Activated T-cell treated with anti-CD3 and anti-CD28 coated beads, Interleukin-2, amount 50 U/mL, for 24 hours (primary cell): Measurements from ENCODE around the gene ZNF407.

Experiments used
- DNase-seq: peaks from one replicate; pipeline ENCODE4 v3.0.0-alpha.2; 2020
- H3K27ac Mint-ChIP-seq: 2 replicates; pipeline ENCODE4 v1.8.0; 2020; ENCODE audit warnings: mild to moderate bottlenecking, mixed read lengths
- H3K27me3 Mint-ChIP-seq: 2 replicates; pipeline ENCODE4 v1.8.0; 2020; ENCODE audit warnings: mixed read lengths
- H3K36me3 Mint-ChIP-seq: 2 replicates; pipeline ENCODE4 v1.8.0; 2020; ENCODE audit warnings: low read depth, mixed read lengths
- H3K4me1 Mint-ChIP-seq: 2 replicates; pipeline ENCODE4 v1.8.0; 2020; ENCODE audit warnings: low read depth, mixed read lengths
- H3K4me3 Mint-ChIP-seq: 2 replicates; pipeline ENCODE4 v1.8.0; 2020; ENCODE audit warnings: mild to moderate bottlenecking, moderate library complexity, mixed read lengths
- H3K9me3 Mint-ChIP-seq: 2 replicates; pipeline ENCODE4 v1.8.0; 2020; ENCODE audit warnings: mixed read lengths

The ZNF407 gene

DNA sequence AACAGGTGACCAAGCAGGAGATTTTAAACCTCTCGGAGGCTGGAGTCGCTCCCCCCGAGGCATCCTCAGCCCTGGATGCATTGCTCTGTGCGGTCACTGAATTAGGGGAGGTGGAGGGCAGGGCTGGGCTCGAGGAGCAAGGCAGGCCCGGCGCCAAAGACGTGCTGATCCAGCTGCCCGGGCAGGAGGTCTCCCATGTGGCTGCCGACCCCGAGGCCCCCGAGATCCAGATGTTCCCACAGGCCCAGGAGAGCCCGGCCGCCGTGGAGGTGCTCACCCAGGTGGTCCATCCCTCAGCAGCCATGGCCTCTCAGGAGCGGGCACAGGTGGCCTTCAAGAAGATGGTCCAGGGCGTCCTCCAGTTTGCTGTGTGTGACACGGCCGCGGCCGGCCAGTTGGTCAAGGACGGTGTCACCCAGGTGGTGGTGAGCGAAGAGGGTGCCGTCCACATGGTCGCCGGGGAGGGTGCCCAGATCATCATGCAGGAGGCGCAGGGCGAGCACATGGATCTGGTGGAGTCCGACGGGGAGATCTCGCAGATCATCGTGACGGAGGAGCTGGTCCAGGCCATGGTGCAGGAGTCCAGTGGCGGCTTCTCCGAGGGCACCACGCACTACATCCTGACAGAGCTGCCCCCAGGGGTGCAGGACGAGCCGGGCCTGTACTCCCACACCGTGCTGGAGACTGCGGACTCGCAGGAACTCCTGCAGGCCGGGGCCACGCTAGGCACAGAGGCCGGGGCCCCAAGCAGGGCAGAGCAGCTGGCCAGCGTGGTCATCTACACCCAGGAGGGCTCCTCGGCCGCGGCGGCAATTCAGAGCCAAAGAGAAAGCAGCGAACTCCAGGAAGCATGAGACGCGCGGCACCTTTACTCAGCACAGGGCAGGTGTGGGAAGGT is 466.2 kb downstream of the ZNF407 start:
- DNase-seq, result no peak
- Mint-ChIP-seq H3K27me3 (no peaks in the 10 kb centered on the region), H3K4me1 (peaks cover 7% of the 10 kb centered on the region), H3K4me3 (no peak overlapping the region), H3K36me3 (peaks cover 44% of the 10 kb centered on the region), H3K9me3 (no peaks in the 10 kb centered on the region), H3K27ac (no peak overlapping the region)

DNA sequence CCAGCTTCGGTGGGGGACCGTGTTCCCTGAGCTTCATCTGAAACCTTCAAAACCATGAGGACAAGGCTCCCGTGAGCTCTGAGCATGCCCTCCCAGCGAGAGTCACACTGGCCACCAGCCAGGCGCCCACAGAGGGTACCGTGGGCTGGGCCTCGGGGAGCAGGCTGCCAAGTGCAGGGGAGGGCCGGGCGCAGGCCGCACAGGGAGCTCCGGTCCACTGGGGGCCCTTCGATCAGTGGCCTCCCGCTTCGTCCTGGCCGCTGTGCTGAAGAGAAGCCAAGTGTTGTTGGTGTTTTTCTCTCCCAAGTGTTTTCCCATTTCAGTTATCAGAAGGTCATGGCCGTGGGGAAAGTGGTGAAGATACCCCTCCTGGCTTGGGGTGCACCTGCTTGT is 466.8 kb downstream of the ZNF407 start:
- no peak for DNase-seq
- no peaks in the 10 kb centered on the region for H3K9me3 Mint-ChIP-seq
- peaks cover 39% of the 10 kb centered on the region for H3K36me3 Mint-ChIP-seq
- no peak overlapping the region for H3K27ac Mint-ChIP-seq
- no peak overlapping the region for H3K4me3 Mint-ChIP-seq
- H3K4me1 Mint-ChIP-seq, result peaks cover 13% of the 10 kb centered on the region
- H3K27me3 Mint-ChIP-seq, result no peaks in the 10 kb centered on the region

DNA sequence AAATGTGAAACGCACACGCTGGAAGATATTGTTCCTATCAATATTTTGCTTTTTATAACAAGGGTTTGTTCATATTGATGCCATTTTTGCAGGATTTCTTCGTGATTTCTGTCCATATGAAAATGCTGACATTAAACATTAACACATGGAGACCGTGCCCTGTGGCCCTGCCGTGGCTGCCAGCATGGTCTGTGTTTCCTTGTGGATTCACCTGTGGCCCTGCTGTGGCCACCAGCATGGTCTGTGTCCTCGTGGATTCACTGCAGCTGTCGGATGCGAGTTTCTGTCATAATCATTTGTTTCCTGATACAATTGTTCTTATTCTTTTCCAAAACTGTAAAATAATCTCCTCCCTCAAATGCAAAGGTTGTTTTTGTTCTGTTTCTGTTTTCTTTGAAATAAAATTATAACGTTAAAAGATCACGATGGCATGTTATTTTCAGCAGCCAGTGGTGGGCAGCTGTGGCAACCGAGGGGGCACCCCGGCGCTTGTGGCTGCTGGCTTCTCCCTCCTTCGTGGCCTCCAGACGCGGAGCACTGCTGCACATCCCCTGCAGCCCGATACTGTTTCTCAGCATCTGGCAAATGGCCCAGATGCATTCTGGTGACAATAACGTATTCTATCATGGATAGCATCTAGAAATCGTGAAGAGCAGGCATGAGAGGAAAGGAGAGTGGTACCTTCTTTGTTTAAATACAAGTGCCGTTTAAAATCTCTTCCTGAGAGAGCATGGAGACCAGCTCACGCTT is 467.8 kb downstream of the ZNF407 start:
- no peak for DNase-seq
- peak overlapping the region; percentile 41 for H3K27ac Mint-ChIP-seq

DNA sequence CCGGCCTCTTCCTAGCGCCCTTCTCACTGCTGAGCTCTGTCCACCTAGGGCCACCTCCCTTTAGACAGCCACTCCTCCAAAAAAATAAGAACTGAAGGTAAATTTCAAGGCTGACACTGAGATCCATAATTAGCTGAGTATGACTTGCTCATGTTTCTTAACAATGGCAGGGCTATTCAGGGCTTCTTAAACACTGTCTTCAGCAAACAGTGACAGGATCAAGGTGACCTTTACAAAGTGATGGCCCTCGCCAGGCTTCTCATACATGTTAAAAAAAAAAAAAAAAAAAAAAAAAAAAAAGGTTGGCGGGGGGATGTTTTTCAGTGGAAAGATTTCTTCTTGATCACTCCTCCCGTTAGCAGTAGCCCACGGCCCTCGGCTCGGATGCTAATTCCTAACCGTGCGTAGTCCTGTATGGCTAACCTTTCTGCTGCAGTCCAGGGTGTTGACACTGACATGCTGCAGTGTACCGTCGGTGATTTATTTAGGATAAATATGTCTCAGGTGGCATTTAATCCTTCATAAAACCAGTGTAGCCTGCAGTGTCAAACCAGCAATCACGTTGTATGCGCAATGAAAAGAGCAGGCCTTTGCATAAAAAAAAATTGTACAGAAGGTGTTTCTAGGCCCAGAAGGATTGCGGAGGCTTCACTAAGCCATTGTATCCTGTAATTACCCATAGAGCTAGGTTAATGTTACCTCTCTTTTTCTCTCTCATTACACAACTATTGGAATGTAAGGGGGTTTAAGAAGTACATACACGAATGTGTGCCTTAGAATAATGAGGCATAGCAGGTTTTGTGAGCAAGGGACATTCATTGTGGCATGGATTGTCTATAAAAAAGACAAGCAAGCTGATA is 468.6 kb downstream of the ZNF407 start:
- no peaks in the 10 kb centered on the region for H3K9me3 Mint-ChIP-seq
- H3K36me3 Mint-ChIP-seq, result peaks cover 32% of the 10 kb centered on the region
- DNase-seq, result no peak
- H3K4me1 Mint-ChIP-seq, result peaks cover 30% of the 10 kb centered on the region
- no peak overlapping the region for H3K27ac Mint-ChIP-seq
- H3K27me3 Mint-ChIP-seq, result no peaks in the 10 kb centered on the region
- no peak overlapping the region for H3K4me3 Mint-ChIP-seq

More for the DNA sequence above, 467.8 kb downstream of the ZNF407 start:
- Mint-ChIP-seq H3K27me3 (no peaks in the 10 kb centered on the region), H3K4me3 (no peak overlapping the region), H3K9me3 (no peaks in the 10 kb centered on the region), H3K36me3 (peaks cover 36% of the 10 kb centered on the region), H3K4me1 (peaks cover 22% of the 10 kb centered on the region)

DNA sequence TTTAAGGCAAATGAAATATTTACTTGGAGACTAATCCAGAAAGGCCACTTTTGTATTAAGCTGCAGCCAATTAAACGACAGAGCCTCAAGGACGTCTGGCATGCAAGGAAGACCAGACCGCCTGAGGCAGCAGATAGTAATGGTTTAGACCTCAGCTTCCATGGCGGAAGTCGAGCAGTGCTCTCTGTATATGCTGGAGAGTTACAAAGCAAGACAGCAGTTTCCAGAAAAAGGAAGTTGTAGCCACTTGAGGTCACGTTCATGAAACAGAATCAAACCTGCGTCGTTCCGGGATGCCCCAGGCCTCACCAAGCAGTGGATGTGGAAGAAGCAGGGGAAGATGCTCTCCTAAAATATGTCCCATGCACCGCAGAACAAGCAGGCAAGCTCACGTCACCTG is 469.3 kb downstream of the ZNF407 start:
- Mint-ChIP-seq H3K9me3 (no peaks in the 10 kb centered on the region), H3K27ac (no peak overlapping the region), H3K27me3 (no peaks in the 10 kb centered on the region), H3K4me1 (peaks cover 37% of the 10 kb centered on the region), H3K36me3 (peaks cover 26% of the 10 kb centered on the region), H3K4me3 (no peak overlapping the region)
- DNase-seq, result no peak

DNA sequence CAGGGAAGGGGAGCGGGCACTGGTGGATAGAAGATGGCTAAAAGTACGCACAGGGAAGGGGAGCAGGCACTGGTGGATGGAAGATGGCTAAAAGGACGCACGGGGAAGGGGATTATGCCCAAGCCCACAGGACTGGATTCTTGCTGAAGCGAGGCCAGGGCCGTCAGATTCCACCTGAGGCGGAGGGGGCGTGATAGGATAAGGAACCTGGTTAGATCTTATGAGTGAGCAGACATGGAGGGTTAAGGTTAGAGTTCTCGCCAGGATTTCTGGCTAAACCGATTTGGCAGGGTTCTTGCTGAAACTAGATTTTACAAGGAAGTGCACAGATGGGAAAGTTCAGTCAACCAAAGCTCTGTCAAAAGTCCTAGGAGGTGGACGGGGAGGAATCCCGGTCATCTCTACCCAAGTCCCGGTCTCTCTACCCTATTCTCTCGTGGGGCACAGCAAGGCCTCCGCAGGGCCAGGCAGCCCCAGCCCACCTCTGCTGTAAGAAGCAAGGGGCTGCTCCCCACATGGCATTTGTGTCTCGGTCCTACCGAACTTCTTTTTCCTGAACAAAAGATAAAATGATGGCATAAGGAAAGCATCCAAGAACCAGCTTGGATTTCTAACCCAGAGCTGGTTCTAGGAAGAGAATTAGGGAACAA is 470.5 kb downstream of the ZNF407 start:
- peaks cover 24% of the 10 kb centered on the region for H3K36me3 Mint-ChIP-seq
- H3K4me3 Mint-ChIP-seq, result no peak overlapping the region
- peaks cover 42% of the 10 kb centered on the region for H3K4me1 Mint-ChIP-seq
- no peak overlapping the region for H3K27ac Mint-ChIP-seq
- DNase-seq, result no peak
- H3K9me3 Mint-ChIP-seq, result no peaks in the 10 kb centered on the region
- H3K27me3 Mint-ChIP-seq, result no peaks in the 10 kb centered on the region

DNA sequence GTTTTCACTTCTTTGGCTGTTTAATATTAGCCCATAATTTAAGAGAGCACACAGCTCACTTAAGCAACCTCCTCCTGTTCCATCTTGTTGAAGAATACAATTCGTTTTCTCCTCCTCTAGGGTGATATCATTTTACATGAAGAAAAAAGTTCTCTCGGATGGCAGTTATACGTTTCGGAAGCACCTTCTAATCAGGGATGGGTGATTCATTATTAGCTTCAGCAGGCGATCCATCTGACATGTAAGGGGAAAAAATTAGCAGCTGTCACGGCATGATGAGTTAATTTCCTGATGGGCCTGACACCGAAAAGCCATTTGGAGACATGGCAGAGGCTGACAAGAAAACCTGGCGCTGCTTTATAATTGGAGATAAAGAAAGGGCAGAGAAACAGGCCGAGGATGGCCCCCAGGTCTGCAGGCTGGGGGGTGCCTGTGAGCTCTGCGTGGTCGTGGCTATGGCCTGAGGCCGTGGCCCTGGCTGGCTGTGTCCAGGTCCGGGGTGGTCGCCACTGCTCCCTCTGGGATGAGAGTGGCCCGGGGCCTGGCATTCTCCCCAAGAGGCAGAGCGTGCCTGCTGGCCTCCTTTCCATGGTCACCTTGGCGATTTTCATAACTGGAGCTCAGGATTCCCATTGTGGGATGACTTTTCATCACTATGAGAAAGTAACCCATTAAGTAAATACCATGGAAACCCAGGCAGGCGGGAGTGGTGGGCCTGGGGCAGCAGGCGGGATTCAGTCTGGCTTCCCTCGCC is 471.2 kb downstream of the ZNF407 start:
- H3K36me3 Mint-ChIP-seq, result peaks cover 19% of the 10 kb centered on the region
- no peak for DNase-seq
- peaks cover under 1% of the 10 kb centered on the region for H3K9me3 Mint-ChIP-seq
- peaks cover 42% of the 10 kb centered on the region for H3K4me1 Mint-ChIP-seq
- no peak overlapping the region for H3K4me3 Mint-ChIP-seq
- peak overlapping the region; percentile 97 for H3K27ac Mint-ChIP-seq
- H3K27me3 Mint-ChIP-seq, result no peaks in the 10 kb centered on the region

DNA sequence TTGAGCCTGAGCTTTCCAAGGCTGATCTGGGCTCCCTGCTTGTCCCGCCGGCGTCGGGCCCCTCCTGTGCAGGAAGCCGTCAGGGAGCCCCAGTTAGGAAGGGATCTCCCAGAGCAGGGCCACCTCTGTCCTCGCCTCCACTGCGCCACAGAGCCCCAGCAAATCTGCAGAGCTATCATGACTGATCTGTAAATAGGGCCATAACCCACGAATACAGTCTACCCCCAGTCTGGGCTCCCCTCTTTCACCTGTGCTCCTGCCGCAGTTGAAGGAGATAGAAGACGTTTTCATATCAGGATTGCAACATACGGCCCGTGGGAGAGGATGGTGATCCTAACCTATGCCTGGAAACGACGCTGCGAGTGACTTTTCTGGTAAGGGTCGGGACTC is 472.6 kb downstream of the ZNF407 start:
- DNase-seq, result no peak
- peaks cover 14% of the 10 kb centered on the region for H3K36me3 Mint-ChIP-seq
- peaks cover 6% of the 10 kb centered on the region for H3K9me3 Mint-ChIP-seq
- no peaks in the 10 kb centered on the region for H3K27me3 Mint-ChIP-seq
- H3K4me1 Mint-ChIP-seq, result peaks cover 43% of the 10 kb centered on the region
- H3K4me3 Mint-ChIP-seq, result peak overlapping the region; percentile 75
- peak overlapping the region; percentile 97 for H3K27ac Mint-ChIP-seq

DNA sequence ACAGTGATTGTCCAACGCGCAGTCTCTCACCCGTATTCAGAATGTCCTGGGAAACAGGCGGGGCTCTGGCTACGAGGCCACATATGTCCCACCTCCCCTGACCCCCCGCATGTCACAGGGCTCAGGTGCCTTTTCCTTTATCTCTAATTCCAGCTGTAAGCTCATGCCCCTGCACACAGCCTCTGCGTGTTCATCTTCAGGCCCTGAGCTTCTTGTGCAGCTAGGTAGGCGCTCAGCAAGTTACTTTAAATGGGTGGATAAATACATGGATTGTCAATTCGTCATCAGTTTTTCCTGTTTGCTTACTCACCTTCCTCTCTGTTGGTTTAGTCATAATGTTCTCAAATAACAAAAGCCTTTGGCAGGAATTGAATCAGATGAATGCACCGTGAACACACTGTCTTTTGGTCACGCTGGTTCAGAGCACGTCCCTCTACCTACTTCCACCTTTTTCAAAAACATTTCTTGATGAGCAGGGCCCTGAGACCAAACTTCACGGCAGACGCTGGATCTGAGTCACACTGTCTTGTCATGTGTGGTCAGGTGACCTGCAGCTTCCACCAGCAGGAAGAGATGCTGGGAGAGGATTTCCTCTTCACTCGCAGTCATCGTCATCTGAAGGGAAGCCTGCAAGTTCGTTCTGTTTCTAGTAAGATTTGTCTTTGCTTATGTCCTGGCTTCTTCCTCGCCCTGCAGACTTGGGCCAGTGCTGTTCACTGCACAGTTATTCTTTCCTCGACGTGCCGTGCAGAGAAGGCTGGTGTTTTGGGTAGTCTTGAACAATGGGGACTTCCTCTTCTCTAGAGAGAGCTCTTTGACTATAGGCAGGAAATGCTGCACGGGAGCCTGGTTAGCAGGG is 473.2 kb downstream of the ZNF407 start:
- H3K4me1 Mint-ChIP-seq, result peaks cover 43% of the 10 kb centered on the region
- H3K36me3 Mint-ChIP-seq, result peaks cover 8% of the 10 kb centered on the region
- peak overlapping the region; percentile 97 for H3K27ac Mint-ChIP-seq
- H3K9me3 Mint-ChIP-seq, result peaks cover 10% of the 10 kb centered on the region
- peak overlapping the region; percentile 75 for H3K4me3 Mint-ChIP-seq
- DNase-seq, result peak; percentile 73
- H3K27me3 Mint-ChIP-seq, result no peaks in the 10 kb centered on the region

DNA sequence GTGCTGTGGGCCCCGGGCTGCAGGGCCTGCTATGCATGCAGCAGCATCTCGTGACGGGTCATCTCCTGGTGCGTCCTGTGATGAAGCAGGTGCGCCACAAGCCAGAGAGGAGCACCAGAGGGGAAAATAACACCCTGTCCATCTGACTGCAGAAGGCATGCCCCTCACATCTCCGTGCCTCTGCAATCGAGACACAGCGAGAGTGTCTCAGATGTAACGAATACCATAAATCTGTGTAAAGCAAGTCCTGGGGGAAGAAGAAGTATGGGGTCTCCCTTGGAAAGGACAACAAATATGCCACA is 473.8 kb downstream of the ZNF407 start:
- Mint-ChIP-seq H3K4me3 (peak overlapping the region; percentile 75), H3K4me1 (peaks cover 43% of the 10 kb centered on the region), H3K27ac (peak overlapping the region; percentile 97), H3K36me3 (peaks cover 9% of the 10 kb centered on the region), H3K9me3 (peaks cover 15% of the 10 kb centered on the region), H3K27me3 (no peaks in the 10 kb centered on the region)
- DNase-seq, result no peak

DNA sequence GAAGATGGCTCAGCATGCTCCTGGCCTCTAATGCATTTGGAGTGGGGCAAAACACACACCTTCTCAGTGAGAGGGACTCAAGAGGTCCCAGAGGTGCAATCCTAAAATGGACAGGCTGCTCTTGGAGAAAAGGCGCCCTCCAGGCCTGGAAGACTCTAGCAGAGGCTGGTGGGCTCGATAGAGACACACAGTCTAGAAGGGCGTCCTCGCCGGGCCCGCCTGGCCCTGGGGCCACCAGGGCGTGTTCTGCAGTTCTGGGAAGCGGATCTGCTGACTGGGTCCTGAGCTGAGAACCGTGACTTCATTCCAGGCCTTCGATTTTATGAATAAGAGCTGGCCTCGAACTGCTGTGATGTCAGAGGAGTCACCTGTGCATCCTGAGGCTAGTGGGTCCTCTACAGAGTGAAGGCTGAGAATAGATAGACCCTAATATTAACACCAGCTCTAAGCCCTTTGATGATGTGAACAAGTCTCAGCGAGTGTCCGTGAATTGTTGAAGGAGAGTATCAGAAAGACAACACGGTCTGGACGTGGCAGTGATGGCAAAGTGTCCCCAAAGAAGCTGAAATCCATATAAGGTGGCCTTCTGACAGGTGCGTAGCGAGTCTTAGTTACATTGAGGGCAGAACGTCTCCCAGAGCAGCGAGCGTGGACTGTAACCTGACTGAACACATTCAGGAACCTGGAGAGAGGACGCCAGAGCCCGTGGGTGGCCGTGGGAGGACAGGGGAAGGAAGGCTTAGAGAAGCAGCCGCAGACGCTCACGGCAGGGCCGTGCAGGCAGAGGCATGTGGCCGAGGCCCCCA is 474.4 kb downstream of the ZNF407 start:
- H3K9me3 Mint-ChIP-seq, result peaks cover 19% of the 10 kb centered on the region
- H3K4me1 Mint-ChIP-seq, result peaks cover 43% of the 10 kb centered on the region
- H3K27me3 Mint-ChIP-seq, result no peaks in the 10 kb centered on the region
- peaks cover 9% of the 10 kb centered on the region for H3K36me3 Mint-ChIP-seq
- H3K27ac Mint-ChIP-seq, result peak overlapping the region; percentile 97
- DNase-seq, result no peak
- H3K4me3 Mint-ChIP-seq, result peak overlapping the region; percentile 75

DNA sequence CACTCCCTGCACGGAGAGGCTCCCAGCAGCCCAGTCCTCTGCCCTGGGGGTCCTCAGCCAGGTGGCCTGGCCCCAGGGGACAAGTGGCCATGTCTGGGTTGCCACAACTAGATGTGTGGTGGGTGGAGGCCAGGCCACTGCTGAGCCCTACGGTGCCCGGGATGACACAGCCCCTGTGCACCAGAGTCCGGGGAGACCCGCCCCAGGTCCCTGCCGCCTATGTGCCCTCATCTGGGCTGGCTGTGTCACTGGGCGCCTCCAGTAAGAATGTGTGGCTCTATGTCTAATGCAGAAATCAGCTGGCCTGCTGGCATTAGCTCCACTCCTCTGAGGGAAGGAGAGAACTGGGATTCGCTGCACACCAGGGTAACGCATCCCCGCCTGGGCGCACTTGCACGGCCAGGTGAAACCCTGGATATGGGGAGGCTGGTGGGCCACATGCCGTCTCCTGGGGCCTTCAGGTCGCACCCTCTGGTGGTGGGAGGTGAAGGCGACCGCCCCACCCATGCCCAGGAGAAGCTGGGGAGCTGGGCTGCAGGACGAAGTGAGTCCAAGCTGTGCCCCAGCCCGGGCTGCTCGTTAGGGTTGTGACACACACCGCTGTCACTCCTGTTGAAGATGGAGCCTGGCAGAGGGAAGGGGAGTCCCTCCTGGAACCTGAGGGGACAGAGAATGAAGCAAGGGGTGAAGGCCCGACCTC is 475.2 kb downstream of the ZNF407 start:
- Mint-ChIP-seq H3K27ac (no peak overlapping the region), H3K27me3 (no peaks in the 10 kb centered on the region), H3K4me1 (peaks cover 40% of the 10 kb centered on the region), H3K9me3 (peaks cover 25% of the 10 kb centered on the region), H3K4me3 (no peak overlapping the region), H3K36me3 (peaks cover 9% of the 10 kb centered on the region)
- no peak for DNase-seq
